ENCODE data around the gene CAPS2. TPM values are rescaled to one million over a fixed set of nuclear protein-coding genes. Genes with fewer than 3 reads are reported as not detected.
"Not testable (repeated sequence)": the region's sequence is repeated elsewhere in the genome, so short reads cannot be mapped to it uniquely, and the experiment has no call there.

Gene CAPS2
- total RNA-seq, 1 donor: 12.9 TPM

DNA sequence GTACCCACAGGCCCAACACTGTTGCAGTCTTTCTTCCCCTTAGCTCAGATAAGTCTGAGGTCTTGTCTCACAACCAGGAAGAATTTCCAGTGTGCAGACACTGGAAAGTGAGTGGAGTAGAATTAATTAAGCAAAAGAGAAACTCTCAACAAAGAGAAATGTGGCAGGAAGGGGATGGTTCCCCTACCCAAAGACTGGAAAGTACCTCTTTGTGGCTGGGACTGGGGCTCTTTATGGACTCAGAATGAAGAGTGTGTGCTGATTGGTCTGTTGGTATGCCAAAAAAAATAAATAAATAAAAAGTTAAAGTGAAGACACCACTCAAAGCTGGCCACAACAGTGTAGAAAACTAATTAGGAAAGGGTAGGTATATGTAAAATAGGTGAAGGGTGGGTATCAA, 30.8 kb upstream of the CAPS2 start:
- TF ChIP-seq CTCF (IDR thresholded peaks at IDR 0.05; ENCODE audit: insufficient read depth, low read length): no peak
- no peak for DNase-seq (ENCODE audit: low read depth)
- no peak overlapping the region for H3K4me3 ChIP-seq (ENCODE audit: low read depth, low read length)

GRCh38 chr12:75354011-75354410, 23.9 kb upstream of the CAPS2 start:
- H3K4me3 ChIP-seq (ENCODE audit: low read depth, low read length): no peak overlapping the region
- no peak for TF ChIP-seq CTCF (IDR thresholded peaks at IDR 0.05; ENCODE audit: insufficient read depth, low read length)

DNA sequence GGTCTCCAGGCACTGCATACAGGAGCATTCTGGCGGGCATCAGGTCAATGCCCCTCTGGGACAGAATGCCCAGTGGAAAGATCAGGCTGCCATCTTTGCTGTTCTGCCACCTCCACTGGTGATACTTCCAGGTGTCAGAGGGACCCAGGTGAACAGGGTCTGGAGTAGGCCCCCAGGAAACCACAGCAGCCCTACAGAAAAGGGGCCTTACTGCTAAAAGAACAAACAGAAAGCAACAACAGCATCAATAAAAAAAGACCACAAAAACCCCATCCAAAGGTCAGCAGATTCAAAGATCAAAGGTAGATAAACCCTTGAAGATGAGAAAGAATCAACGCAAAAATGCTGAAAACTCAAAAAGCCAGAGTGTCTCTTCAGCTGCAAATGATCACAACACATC, 20.3 kb upstream of the CAPS2 start:
- H3K4me3 ChIP-seq (ENCODE audit: low read depth, low read length): no peak overlapping the region
- DNase-seq (ENCODE audit: low read depth): no peak
- TF ChIP-seq CTCF (IDR thresholded peaks at IDR 0.05; ENCODE audit: insufficient read depth, low read length): no peak

More at GRCh38 chr12:75354011-75354410, 23.9 kb upstream of the CAPS2 start:
- DNase-seq (ENCODE audit: low read depth): no peak

- DNase-seq (ENCODE audit: low read depth): no peak
- TF ChIP-seq CTCF (IDR thresholded peaks at IDR 0.05; ENCODE audit: insufficient read depth, low read length): no peak
Observed at GRCh38 chr12:75349946-75350345, 19.8 kb upstream of the CAPS2 start.

DNA sequence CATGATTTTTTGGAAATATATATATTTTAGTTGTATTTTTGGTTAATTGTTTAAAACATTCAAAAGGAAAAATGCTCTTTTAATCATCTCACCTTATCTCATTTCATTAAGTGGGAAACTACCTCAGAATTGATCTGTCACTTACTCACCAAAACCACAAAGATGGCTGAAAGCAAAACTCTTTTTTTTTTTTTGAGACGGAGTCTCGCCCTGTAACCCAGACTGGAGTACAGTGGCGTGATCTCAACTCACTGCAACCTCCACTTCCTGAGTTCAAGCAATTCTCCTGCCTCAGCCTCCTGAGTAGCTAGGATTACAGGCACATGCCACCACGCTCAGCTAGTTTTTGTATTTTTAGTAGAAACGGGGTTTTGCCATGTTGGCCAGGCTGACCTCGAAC, 16.1 kb upstream of the CAPS2 start:
- not testable (repeated sequence) for DNase-seq (ENCODE audit: low read depth)

More at GRCh38 chr12:75349946-75350345, 19.8 kb upstream of the CAPS2 start:
- H3K4me3 ChIP-seq (ENCODE audit: low read depth, low read length): no peak overlapping the region

DNA sequence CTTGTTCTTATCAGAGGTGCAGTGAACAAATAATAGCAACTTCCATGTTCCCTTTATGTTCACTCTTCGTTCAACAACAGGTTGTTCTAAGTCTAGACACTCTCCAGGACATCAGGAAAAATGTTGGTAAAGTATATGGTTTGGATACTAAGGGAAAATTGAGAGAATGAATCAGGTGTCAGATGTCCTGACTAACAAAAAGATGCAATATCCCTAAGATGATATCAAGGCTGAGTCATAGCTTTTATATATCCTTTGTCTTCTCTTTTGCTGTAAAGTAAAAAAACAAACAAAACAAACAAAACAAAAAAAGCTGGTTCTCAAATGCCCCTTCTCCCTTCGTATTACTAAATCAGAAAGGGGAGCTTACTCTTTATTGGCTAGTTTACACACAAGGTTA, 15.4 kb upstream of the CAPS2 start:
- no peak for TF ChIP-seq CTCF (IDR thresholded peaks at IDR 0.05; ENCODE audit: insufficient read depth, low read length)
- no peak overlapping the region for H3K4me3 ChIP-seq (ENCODE audit: low read depth, low read length)
- DNase-seq (ENCODE audit: low read depth): no peak

More for the DNA sequence above, 16.1 kb upstream of the CAPS2 start:
- not testable (repeated sequence) for H3K4me3 ChIP-seq (ENCODE audit: low read depth, low read length)

- TF ChIP-seq CTCF (IDR thresholded peaks at IDR 0.05; ENCODE audit: insufficient read depth, low read length): no peak
- H3K4me3 ChIP-seq (ENCODE audit: low read depth, low read length): no peak overlapping the region
- DNase-seq (ENCODE audit: low read depth): no peak
Observed at GRCh38 chr12:75341873-75342272, 11.7 kb upstream of the CAPS2 start.

All from fibroblast of the aortic adventitia (primary cell).